ENCODE measurements around the gene AGO3. TPM values are rescaled to one million over a fixed set of nuclear protein-coding genes. Genes with fewer than 3 reads are reported as not detected.
A peak's percentile ranks its signal among the peaks of the same experiment; 100 is the strongest.

Gene AGO3
- polyA plus RNA-seq, 2 of the 4 experiments (the other 2 are of a cell fraction), result 3.8 to 14.7 TPM

DNA sequence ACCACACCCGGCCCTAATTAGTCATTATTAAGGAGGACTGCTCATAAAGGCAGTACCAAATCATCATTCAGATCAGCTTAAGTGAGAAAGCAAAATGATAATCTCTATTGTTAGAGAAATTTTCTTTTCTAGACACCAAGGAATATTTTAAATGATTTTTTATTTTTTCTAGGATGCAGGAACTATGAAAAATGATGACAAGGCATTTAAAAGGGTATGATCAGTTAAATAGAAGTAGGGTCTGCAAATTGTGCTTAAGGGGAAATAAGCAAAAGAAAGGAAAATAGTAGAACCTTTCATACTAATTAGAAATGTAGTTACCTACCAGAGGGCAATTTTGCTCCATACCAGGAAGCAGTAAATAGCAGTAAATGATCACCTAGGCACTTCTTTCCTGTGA lies 131.4 kb downstream of the AGO3 start:
- 94% methylated on average over 1 of the region's 1 CpG for WGBS (ENCODE audit: missing lambda C conversion rate)
- H3K4me1 ChIP-seq, result no peaks in the 10 kb centered on the region
- no peak overlapping the region for H3K4me3 ChIP-seq
- FAIRE-seq (no peak), DNase-seq (ENCODE audit: low read depth in 1 of 2, low spot score in 1 of 2) (no peak), ATAC-seq (no peak)
- H3K4me2 ChIP-seq, result no peak overlapping the region
- H3K9me3 ChIP-seq, result no peaks in the 10 kb centered on the region
- ChIA-PET POLR2A (no interaction called here), CTCF (no interaction called here)
- no peak overlapping the region for H3K27ac ChIP-seq
- TF ChIP-seq EHMT2 (IDR thresholded peaks at IDR 0.05; ENCODE audit: low read depth), result no peak
- no peak for TF ChIP-seq CHD4 (IDR thresholded peaks at IDR 0.05; ENCODE audit: borderline replicate concordance)
- TF ChIP-seq MAFK (IDR thresholded peaks at IDR 0.05; ENCODE audit: partially characterized antibody), result peak; percentile 85
- TF ChIP-seq, protein P1, sequence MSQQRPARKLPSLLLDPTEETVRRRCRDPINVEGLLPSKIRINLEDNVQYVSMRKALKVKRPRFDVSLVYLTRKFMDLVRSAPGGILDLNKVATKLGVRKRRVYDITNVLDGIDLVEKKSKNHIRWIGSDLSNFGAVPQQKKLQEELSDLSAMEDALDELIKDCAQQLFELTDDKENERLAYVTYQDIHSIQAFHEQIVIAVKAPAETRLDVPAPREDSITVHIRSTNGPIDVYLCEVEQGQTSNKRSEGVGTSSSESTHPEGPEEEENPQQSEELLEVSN (IDR thresholded peaks at IDR 0.05; ENCODE audit: borderline replicate concordance, low read depth), result no peak
- TF ChIP-seq EHF (CRISPR knock-in tag; IDR thresholded peaks at IDR 0.05), result no peak

DNA sequence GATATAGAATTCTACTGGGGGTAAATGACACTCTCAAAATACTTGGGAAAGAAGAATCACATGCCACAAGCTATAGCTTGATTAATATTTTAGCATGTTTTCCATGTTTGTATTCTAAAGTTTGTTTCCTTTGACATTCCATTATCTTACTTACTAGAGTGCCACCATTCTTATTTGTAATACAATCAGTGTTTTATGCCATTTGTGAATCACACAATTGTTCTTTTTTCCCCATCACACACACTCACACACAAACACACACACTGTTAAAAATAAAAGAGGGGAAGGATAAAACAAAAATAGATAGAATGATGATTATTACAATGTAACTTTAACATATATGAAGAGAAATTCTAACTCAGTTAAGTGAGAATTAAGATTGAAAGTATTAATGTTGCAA lies 137.0 kb downstream of the AGO3 start:
- ATAC-seq (no peak), FAIRE-seq (no peak), DNase-seq (ENCODE audit: low read depth in 1 of 2, low spot score in 1 of 2) (no peak)
- POLR2A ChIA-PET, result no interaction called here
- H3K4me2 ChIP-seq, result no peak overlapping the region
- H3K9me3 ChIP-seq, result no peaks in the 10 kb centered on the region
- CTCF ChIA-PET, result interaction anchor here (0.7 kb wide), 1 partner anchor 67 kb away, joined by 4 read pairs; no protein-coding TSS in a partner anchor
- TF ChIP-seq, protein P2, sequence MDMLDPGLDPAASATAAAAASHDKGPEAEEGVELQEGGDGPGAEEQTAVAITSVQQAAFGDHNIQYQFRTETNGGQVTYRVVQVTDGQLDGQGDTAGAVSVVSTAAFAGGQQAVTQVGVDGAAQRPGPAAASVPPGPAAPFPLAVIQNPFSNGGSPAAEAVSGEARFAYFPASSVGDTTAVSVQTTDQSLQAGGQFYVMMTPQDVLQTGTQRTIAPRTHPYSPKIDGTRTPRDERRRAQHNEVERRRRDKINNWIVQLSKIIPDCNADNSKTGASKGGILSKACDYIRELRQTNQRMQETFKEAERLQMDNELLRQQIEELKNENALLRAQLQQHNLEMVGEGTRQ (IDR thresholded peaks at IDR 0.05), result no peak
- no peak for TF ChIP-seq KDM1A (IDR thresholded peaks at IDR 0.05; ENCODE audit: low read depth)
- no peak for TF ChIP-seq KDM5A (IDR thresholded peaks at IDR 0.05)
- TF ChIP-seq FOXS1 (CRISPR knock-in tag; IDR thresholded peaks at IDR 0.05), result no peak
- no peak for TF ChIP-seq FOSB (CRISPR knock-in tag; IDR thresholded peaks at IDR 0.05)
- no peak for TF ChIP-seq TP53 (CRISPR knock-in tag; IDR thresholded peaks at IDR 0.05)
- no peak for TF ChIP-seq MAFK (IDR thresholded peaks at IDR 0.05; ENCODE audit: partially characterized antibody)
- no peak for TF ChIP-seq JUNB (IDR thresholded peaks at IDR 0.05)
- no peak overlapping the region for H3K27ac ChIP-seq
- H3K4me3 ChIP-seq, result no peak overlapping the region
- H3K4me1 ChIP-seq, result no peaks in the 10 kb centered on the region

DNA sequence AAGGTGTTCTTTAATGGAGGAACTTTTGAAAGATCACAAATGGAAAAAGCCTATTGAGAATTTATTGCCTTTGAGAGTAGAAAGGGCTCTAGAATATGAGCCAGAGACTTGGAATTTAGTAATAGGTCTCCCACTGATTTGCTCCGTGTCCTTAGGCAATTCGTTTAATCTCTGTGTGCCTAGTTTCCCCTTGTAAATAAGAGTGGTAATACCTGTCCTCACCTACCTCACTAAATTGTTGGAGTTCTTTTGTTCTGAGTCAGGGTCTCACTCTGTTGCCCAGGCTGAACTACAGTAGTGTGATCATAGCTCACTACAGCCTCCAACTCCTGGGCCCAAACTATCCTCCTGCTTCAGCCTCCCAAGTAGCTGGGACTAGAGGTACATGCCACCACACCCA lies 138.0 kb downstream of the AGO3 start:
- no peaks in the 10 kb centered on the region for H3K9me3 ChIP-seq
- no peaks in the 10 kb centered on the region for H3K4me1 ChIP-seq
- TF ChIP-seq RCOR1 (IDR thresholded peaks at IDR 0.05; ENCODE audit: low read depth, low read length) (no peak), EHF (CRISPR knock-in tag; IDR thresholded peaks at IDR 0.05) (no peak), CBX8 (IDR thresholded peaks at IDR 0.05) (no peak), KDM5A (IDR thresholded peaks at IDR 0.05) (no peak), MAZ (IDR thresholded peaks at IDR 0.05; ENCODE audit: borderline replicate concordance, low read depth, low read length) (no peak), HDAC2 (IDR thresholded peaks at IDR 0.05) (no peak), SREBF2 (IDR thresholded peaks at IDR 0.05) (no peak), CBX2 (IDR thresholded peaks at IDR 0.05; ENCODE audit: borderline replicate concordance, low read depth) (no peak), HEYL (CRISPR knock-in tag; IDR thresholded peaks at IDR 0.05) (no peak), ESRRA (IDR thresholded peaks at IDR 0.05; ENCODE audit: borderline replicate concordance, low read length) (no peak), HOXB5 (CRISPR knock-in tag; IDR thresholded peaks at IDR 0.05) (no peak), ZC3H11A (IDR thresholded peaks at IDR 0.05) (no peak), MYC (IDR thresholded peaks at IDR 0.05; ENCODE audit: borderline replicate concordance, low read length) (no peak)
- TF ChIP-seq, protein P3, sequence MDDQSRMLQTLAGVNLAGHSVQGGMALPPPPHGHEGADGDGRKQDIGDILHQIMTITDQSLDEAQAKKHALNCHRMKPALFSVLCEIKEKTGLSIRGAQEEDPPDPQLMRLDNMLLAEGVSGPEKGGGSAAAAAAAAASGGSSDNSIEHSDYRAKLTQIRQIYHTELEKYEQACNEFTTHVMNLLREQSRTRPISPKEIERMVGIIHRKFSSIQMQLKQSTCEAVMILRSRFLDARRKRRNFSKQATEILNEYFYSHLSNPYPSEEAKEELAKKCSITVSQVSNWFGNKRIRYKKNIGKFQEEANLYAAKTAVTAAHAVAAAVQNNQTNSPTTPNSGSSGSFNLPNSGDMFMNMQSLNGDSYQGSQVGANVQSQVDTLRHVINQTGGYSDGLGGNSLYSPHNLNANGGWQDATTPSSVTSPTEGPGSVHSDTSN (IDR thresholded peaks at IDR 0.05), result no peak
- TF ChIP-seq, protein P2 (IDR thresholded peaks at IDR 0.05), result no peak
- TF ChIP-seq, protein P4, sequence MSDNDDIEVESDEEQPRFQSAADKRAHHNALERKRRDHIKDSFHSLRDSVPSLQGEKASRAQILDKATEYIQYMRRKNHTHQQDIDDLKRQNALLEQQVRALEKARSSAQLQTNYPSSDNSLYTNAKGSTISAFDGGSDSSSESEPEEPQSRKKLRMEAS (IDR thresholded peaks at IDR 0.05), result no peak
- FAIRE-seq (no peak), ATAC-seq (no peak), DNase-seq (ENCODE audit: low read depth in 1 of 2, low spot score in 1 of 2) (no peak)
- ChIA-PET CTCF (no interaction called here), POLR2A (no interaction called here)
- 72% methylated on average over 2 of the region's 2 CpGs for WGBS (ENCODE audit: missing lambda C conversion rate)
- H3K4me2 ChIP-seq, result no peak overlapping the region
- H3K4me3 ChIP-seq, result no peak overlapping the region
- no peak overlapping the region for H3K27ac ChIP-seq
